K562 (cell line): ENCODE measurements around the gene JPH4. TPM values are rescaled to one million over a fixed set of nuclear protein-coding genes. Genes with fewer than 3 reads are reported as not detected.

ENCODE experiments used
- CHD4 ChIP-seq: fragments of 200-600 bp; sonication (generic); IDR thresholded peaks from 3 replicates; pipeline ENCODE4 v1.6.1; 2012; ENCODE audit warnings: low read depth, mild to moderate bottlenecking, mixed read lengths, low read length, inconsistent platforms; ENCODE audit not compliant: insufficient read depth, insufficient replicate concordance, poor library complexity, severe bottlenecking
- CREB1 ChIP-seq, 2 experiments: sonication (generic) in 1 of 2; formaldehyde crosslinking in 1 of 2; IDR thresholded peaks; 2 replicates each; pipeline versions ENCODE4 v1.6.1 to v1.8.0; 2012 to 2022; ENCODE audit warnings: inconsistent platforms in 1 of 2, mild to moderate bottlenecking in 1 of 2, missing genetic modification reagents in 1 of 2, moderate library complexity in 1 of 2
- DMBX1 ChIP-seq: fragments of 250-450 bp; sonication (Bioruptor Pico); IDR thresholded peaks from 2 replicates; pipeline ENCODE4 v1.8.0; 2022; ENCODE audit warnings: inconsistent platforms, mild to moderate bottlenecking, moderate library complexity, borderline replicate concordance
- GATAD2A ChIP-seq: fragments of 450-650 bp; IDR thresholded peaks from 2 replicates; pipeline ENCODE4 v1.6.1; 2017
- HNRNPH1 ChIP-seq: fragments of 200-400 bp; formaldehyde crosslinking; optimal IDR thresholded peaks from 2 replicates; pipeline ENCODE3; 2017; ENCODE audit warnings: low read depth, mild to moderate bottlenecking, low read length, moderate library complexity
- HOXB6 ChIP-seq: fragments of 250-450 bp; sonication (Bioruptor Pico); IDR thresholded peaks from 2 replicates; pipeline ENCODE4 v1.5.1; 2022; ENCODE audit warnings: mild to moderate bottlenecking, borderline replicate concordance
- KAT2B ChIP-seq: IDR thresholded peaks from one replicate; pipeline ENCODE4 v1.6.1; 2012; ENCODE audit warnings: low read depth, mild to moderate bottlenecking, control low read depth, inconsistent platforms, low read length, moderate library complexity
- NCOA1 ChIP-seq: fragments of 450-650 bp; IDR thresholded peaks from 2 replicates; pipeline ENCODE4 v1.6.1; 2016; ENCODE audit warnings: low read depth
- NR2F6 ChIP-seq: fragments of 450-650 bp; formaldehyde crosslinking; IDR thresholded peaks from 2 replicates; pipeline ENCODE4 v1.4.0; 2020; ENCODE audit warnings: mild to moderate bottlenecking
- SAFB2 ChIP-seq: fragments of 200-400 bp; formaldehyde crosslinking; IDR thresholded peaks from 2 replicates; pipeline ENCODE4 v1.6.1; 2018; ENCODE audit warnings: borderline replicate concordance, low read length, low read depth, moderate library complexity; ENCODE audit not compliant: severe bottlenecking
- ZC3H11A ChIP-seq: IDR thresholded peaks from 2 replicates; pipeline ENCODE4 v1.6.1; 2012; ENCODE audit warnings: low read depth, low read length, improper control_type of control experiment
- ZNF12 ChIP-seq: sonication (generic); formaldehyde crosslinking; IDR thresholded peaks from 2 replicates; pipeline ENCODE4 v1.4.0; 2020; ENCODE audit warnings: mild to moderate bottlenecking, missing genetic modification reagents
- ZNF124 ChIP-seq: sonication (generic); formaldehyde crosslinking; IDR thresholded peaks from 2 replicates; pipeline ENCODE4 v1.8.1; 2022; ENCODE audit warnings: missing genetic modification reagents
- ZNF324 ChIP-seq: fragments of 250-450 bp; sonication (Bioruptor Pico); IDR thresholded peaks from 2 replicates; pipeline ENCODE4 v1.4.0; 2020; ENCODE audit warnings: mild to moderate bottlenecking
- ZNF354B ChIP-seq: fragments of 250-450 bp; sonication (Bioruptor Pico); IDR thresholded peaks from 2 replicates; pipeline ENCODE4 v1.4.0; 2020
- polyA plus RNA-seq, 8 experiments: library from polyadenylated mRNA; depleted of rRNA in 4 of 8; stranded (reverse) in 5 of 8; unstranded in 3 of 8; fragments of >200 nt; fragmentation: Nextera tagmentation in 2 of 8; fragmentation: Illumina TruSeq in 1 of 8; extraction: Ambion mirVana in 2 of 8; extraction: Trizol in 1 of 8; gene quantifications; 2 replicates each; pipeline versions ENCODE4 v1.2.1 to v1.2.3, GENCODE V29; 2011 to 2014; ENCODE audit warnings: inconsistent platforms in 1 of 8, missing spikeins in 1 of 8
- total RNA-seq, 7 experiments: library from RNA; depleted of rRNA in 6 of 7; stranded (reverse); fragments of >200 nt in 6 of 7; fragmentation: Illumina TruSeq in 2 of 7; extraction: Trizol in 2 of 7; gene quantifications; 2 replicates each; pipeline versions ENCODE4 v1.2.1 to v1.2.3, GENCODE V29; 2011 to 2021; ENCODE audit warnings: low replicate concordance in 1 of 7
- TF ChIP-seq, protein P1 (sequence below), 3 experiments: fragments of 200-800 bp in 1 of 3; sonication (Bioruptor generic) in 1 of 3; sonication (generic) in 1 of 3; formaldehyde crosslinking in 1 of 3; IDR thresholded peaks; 2 replicates each; pipeline versions ENCODE4 v1.6.1 to v1.8.0; 2016 to 2022; ENCODE audit warnings: mild to moderate bottlenecking in 2 of 3, missing compliant biosample characterization in 2 of 3, missing genetic modification characterization in 2 of 3, missing genetic modification reagents in 1 of 3

JPH4 gene
- total and polyA plus RNA-seq, 9 of the 15 experiments (the other 6 are each of a cell fraction or from before 2014, with no cell fraction given), result 0.04 to 0.13 (median 0.06) TPM; not detected in 5

DNA sequence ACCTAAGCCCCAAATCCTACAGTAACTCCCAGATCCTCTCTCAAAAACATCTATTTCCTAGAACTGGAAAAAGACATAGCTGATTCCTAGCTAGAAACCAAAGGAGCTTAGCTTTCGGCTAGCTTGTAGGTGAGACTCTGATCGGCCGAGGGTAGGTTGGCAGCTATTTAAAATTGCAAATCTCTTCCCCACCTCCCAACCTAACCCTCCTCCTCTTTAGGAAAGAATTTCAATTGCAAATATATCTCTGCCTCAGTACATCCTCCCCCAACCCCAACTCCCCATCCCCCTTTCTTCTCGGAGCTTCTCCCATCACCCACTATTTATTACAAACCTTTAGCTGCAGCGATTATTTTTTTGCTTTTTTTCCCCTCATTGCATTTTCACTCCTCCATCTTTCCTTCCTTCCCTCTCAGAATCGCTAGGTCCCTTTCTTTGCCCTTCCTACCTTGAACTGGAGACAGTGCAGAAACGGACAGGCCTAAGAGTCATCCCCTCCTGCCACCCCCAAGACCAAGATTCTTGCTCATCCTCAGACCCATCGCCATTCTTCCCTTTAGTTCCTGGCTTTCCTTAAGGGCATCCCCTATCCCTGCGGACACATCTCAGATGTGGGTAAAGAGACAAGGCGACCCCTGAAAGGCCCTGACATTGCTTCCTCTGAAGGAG lies 40.4 kb downstream of the JPH4 start (continued):
- TF ChIP-seq, protein P1, sequence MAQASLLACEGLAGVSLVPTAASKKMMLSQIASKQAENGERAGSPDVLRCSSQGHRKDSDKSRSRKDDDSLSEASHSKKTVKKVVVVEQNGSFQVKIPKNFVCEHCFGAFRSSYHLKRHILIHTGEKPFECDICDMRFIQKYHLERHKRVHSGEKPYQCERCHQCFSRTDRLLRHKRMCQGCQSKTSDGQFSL (CRISPR knock-in tag; IDR thresholded peaks at IDR 0.05), result no peak
- TF ChIP-seq, protein P1 (tag; IDR thresholded peaks at IDR 0.05), result no peak
- TF ChIP-seq HNRNPH1 (no peak), ZNF324 (CRISPR knock-in tag) (no peak), KAT2B (no peak), ZC3H11A (no peak), NR2F6 (CRISPR knock-in tag) (no peak), CHD4 (no peak), ZNF354B (CRISPR knock-in tag) (no peak), HOXB6 (CRISPR knock-in tag) (no peak), NCOA1 (no peak), CREB1 (IDR thresholded peaks at IDR 0.05) (no peak), CREB1 (CRISPR knock-in tag; IDR thresholded peaks at IDR 0.05) (no peak), DMBX1 (CRISPR knock-in tag) (no peak), SAFB2 (no peak), GATAD2A (no peak), ZNF12 (no peak), ZNF124 (CRISPR knock-in tag) (no peak)
